H1 (cell line): ENCODE measurements around the gene NDUFS3. TPM values are rescaled to one million over a fixed set of nuclear protein-coding genes. Genes with fewer than 3 reads are reported as not detected.

Source experiments
- ASH2L ChIP-seq: fragments of 200-600, 300-600 bp; sonication (generic); IDR thresholded peaks from one replicate; pipeline ENCODE4 v1.7.1; 2017; ENCODE audit warnings: low read length
- CBX5 ChIP-seq: fragments of 300-800, 300-1000 bp; sonication (generic); IDR thresholded peaks from 2 replicates; pipeline ENCODE4 v1.7.1; 2016; ENCODE audit warnings: antibody characterized with exemption, low read length, low read depth
- CEBPB ChIP-seq: IDR thresholded peaks from 2 replicates; pipeline ENCODE4 v1.6.1; 2012; ENCODE audit warnings: low read depth, low read length
- CHD2 ChIP-seq: IDR thresholded peaks from 2 replicates; pipeline ENCODE4 v1.6.1; 2012; ENCODE audit warnings: low read length, improper control_type of control experiment
- EGR1 ChIP-seq: IDR thresholded peaks from 2 replicates; pipeline ENCODE4 v1.6.1; 2011; ENCODE audit warnings: low read depth, low read length, borderline replicate concordance
- GTF2F1 ChIP-seq: IDR thresholded peaks from 2 replicates; pipeline ENCODE4 v1.6.1; 2012; ENCODE audit warnings: low read depth, low read length, improper control_type of control experiment, borderline replicate concordance
- HDAC2 ChIP-seq, 2 experiments: fragments of 300-600 bp in 1 of 2; sonication (generic) in 1 of 2; IDR thresholded peaks; 2 replicates each; pipeline ENCODE4 v1.6.1; 2011 to 2012; ENCODE audit warnings: low read depth in 2 of 2, low read length in 2 of 2, mild to moderate bottlenecking in 2 of 2, moderate library complexity in 2 of 2, borderline replicate concordance in 1 of 2, inconsistent platforms in 1 of 2
- JUN ChIP-seq: IDR thresholded peaks from 2 replicates; pipeline ENCODE4 v1.6.1; 2011; ENCODE audit warnings: low read depth, mild to moderate bottlenecking, improper control_type of control experiment, low read length
- KDM1A ChIP-seq: fragments of 200-600, 300-600 bp; sonication (generic); IDR thresholded peaks from 2 replicates; pipeline ENCODE4 v1.7.1; 2016; ENCODE audit warnings: mild to moderate bottlenecking, low read length, borderline replicate concordance
- KDM4A ChIP-seq: IDR thresholded peaks from one replicate; pipeline ENCODE4 v1.7.1; 2012; ENCODE audit warnings: low read depth, mild to moderate bottlenecking, moderate library complexity, low read length, inconsistent platforms; ENCODE audit not compliant: severe bottlenecking
- NRF1 ChIP-seq: IDR thresholded peaks from 2 replicates; pipeline ENCODE4 v1.6.1; 2011; ENCODE audit warnings: mild to moderate bottlenecking, low read depth, low read length, improper control_type of control experiment
- PHF8 ChIP-seq: fragments of 200-600 bp; sonication (generic); conservative IDR thresholded peaks from 2 replicates; pipeline ENCODE4 v1.7.1; 2012; ENCODE audit warnings: low read depth, mild to moderate bottlenecking, inconsistent platforms, low read length, moderate library complexity
- POLR2A ChIP-seq, 2 experiments: IDR thresholded peaks; 1 replicate in 1 of 2; 2 replicates in 1 of 2; pipeline ENCODE4 v1.6.1; 2011; ENCODE audit warnings: low read depth in 2 of 2, low read length in 2 of 2, mild to moderate bottlenecking in 2 of 2; ENCODE audit errors: control extremely low read depth in 1 of 2
- POLR2AphosphoS5 ChIP-seq: IDR thresholded peaks from 2 replicates; pipeline ENCODE4 v1.6.1; 2011; ENCODE audit warnings: low read depth, low read length
- RAD21 ChIP-seq, 2 experiments: IDR thresholded peaks in 1 of 2; conservative IDR thresholded peaks in 1 of 2; 2 replicates each; pipeline ENCODE4 v1.6.1; 2011; ENCODE audit warnings: low read depth in 2 of 2, low read length in 2 of 2, improper control_type of control experiment in 1 of 2, inconsistent platforms in 1 of 2, mild to moderate bottlenecking in 1 of 2, moderate library complexity in 1 of 2
- SIX5 ChIP-seq: IDR thresholded peaks from 2 replicates; pipeline ENCODE4 v1.6.1; 2011; ENCODE audit warnings: mild to moderate bottlenecking, low read depth, low read length
- SUZ12 ChIP-seq: fragments of 200-600 bp; sonication (generic); IDR thresholded peaks from 2 replicates; pipeline ENCODE4 v1.6.1; 2012; ENCODE audit warnings: mild to moderate bottlenecking, inconsistent platforms, low read length, moderate library complexity, mixed read lengths
- TCF12 ChIP-seq: IDR thresholded peaks from 2 replicates; pipeline ENCODE4 v1.6.1; 2011; ENCODE audit warnings: low read depth, mild to moderate bottlenecking, low read length
- YY1 ChIP-seq: IDR thresholded peaks from 2 replicates; pipeline ENCODE4 v1.6.1; 2011; ENCODE audit warnings: low read depth, mild to moderate bottlenecking, low read length
- polyA plus RNA-seq, 7 experiments: library from polyadenylated mRNA; depleted of rRNA in 3 of 7; stranded (reverse) in 5 of 7; unstranded in 2 of 7; fragments of >200 nt in 5 of 7; fragments of 200-250 nt in 2 of 7; gene quantifications; 1 replicate in 5 of 7; 2 replicates in 1 of 7; 4 replicates in 1 of 7; pipeline versions ENCODE4 v1.2.1 to v1.2.3, GENCODE V29; 2011 to 2013; ENCODE audit warnings: missing spikeins in 2 of 7, mixed read lengths in 2 of 7
- total RNA-seq: library from RNA; stranded (reverse); fragmentation: NEBNext Ultra II Directional; extraction: Animal tissue kit (Norgen Biotek cat#: 25700); gene quantifications from 2 replicates; pipeline ENCODE4 v1.2.1, GENCODE V29; 2021
- TF ChIP-seq, protein P1 (sequence below): IDR thresholded peaks from 2 replicates; pipeline ENCODE4 v1.6.1; 2012; ENCODE audit warnings: low read length, inconsistent platforms
- TF ChIP-seq, protein P2 (sequence below): IDR thresholded peaks from 2 replicates; pipeline ENCODE4 v1.6.1; 2012; ENCODE audit warnings: inconsistent platforms

Gene NDUFS3
- total and polyA plus RNA-seq, 2 of the 8 experiments (the other 6 are each of a cell fraction or from before 2014, with no cell fraction given), result 135 to 241 TPM

DNA sequence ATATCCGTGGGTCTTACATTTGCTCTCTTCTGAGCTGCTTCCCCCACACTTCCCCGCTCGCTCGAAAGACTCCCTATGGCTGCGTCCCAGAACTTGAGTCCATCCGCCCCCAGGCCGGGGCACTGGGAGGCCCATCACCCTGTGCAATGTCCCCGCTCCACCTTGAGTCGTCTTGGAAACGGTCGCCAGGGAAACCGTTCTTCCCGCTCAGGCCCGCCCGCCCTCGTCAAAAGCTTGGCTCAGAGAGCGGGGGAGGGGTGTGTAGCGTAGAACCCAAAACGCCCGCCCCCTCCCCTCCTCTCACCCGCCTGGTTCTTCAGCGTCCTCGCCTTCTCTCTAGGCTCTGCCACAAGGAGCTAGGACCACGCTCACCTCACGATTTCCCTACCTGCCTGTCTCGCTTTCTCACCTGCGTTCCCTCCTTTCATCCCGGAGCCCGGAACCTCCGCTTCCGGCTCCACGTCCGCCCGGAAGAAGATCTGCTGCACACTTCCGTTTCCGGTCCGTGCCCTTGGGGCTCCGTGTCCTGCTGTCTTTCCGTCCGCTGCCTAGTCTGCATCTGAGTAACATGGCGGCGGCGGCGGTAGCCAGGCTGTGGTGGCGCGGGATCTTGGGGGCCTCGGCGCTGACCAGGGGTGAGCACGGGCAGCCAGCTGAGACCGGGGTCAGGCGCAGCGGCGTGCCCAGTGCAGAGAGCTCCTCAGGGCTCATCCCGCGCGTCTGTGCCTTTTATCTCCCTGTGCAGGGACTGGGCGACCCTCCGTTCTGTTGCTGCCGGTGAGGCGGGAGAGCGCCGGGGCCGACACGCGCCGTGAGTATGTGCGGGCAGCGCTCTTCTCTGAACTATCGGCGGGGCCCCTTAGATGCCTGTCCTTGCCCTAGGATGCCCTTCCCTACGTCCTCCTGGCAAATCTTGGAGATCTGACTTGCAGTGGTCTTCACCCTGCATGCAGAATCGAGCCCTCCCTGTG lies at the start of gene NDUFS3, which contains the start of gene KBTBD4 (continued):
- TF ChIP-seq, protein P1, sequence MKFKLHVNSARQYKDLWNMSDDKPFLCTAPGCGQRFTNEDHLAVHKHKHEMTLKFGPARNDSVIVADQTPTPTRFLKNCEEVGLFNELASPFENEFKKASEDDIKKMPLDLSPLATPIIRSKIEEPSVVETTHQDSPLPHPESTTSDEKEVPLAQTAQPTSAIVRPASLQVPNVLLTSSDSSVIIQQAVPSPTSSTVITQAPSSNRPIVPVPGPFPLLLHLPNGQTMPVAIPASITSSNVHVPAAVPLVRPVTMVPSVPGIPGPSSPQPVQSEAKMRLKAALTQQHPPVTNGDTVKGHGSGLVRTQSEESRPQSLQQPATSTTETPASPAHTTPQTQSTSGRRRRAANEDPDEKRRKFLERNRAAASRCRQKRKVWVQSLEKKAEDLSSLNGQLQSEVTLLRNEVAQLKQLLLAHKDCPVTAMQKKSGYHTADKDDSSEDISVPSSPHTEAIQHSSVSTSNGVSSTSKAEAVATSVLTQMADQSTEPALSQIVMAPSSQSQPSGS, result no peak
- TF ChIP-seq SIX5 (peak; percentile 62; the same call in 1 of the 2 replicates), TCF12 (peak; percentile 68; the same call in 1 of the 2 replicates), CHD2 (peak; percentile 60; the same call in 1 of the 2 replicates), GTF2F1 (peak; percentile 92), KDM4A (peak; percentile 67), POLR2A (IDR thresholded peaks at IDR 0.05; ENCODE audit: control extremely low read depth in 1 of 2, low read depth in 2 of 2, low read length in 2 of 2) (peak; percentile 38 to 91), POLR2AphosphoS5 (peak; percentile 93), KDM1A (peak; percentile 15; the same call in 1 of the 2 replicates), CEBPB (no peak), HDAC2 (IDR thresholded peaks at IDR 0.05; ENCODE audit: borderline replicate concordance in 1 of 2, low read depth in 2 of 2, low read length in 2 of 2) (peak in 1 of 2 experiments; percentile 94; a peak in 1 of 4 replicates), NRF1 (no peak), PHF8 (peak; percentile 88), EGR1 (peak; percentile 85), ASH2L (peak; percentile 100), RAD21 (IDR thresholded peaks at IDR 0.05 in 1 of 2, conservative IDR thresholded peaks at IDR 0.05 in 1 of 2; ENCODE audit: low read depth in 2 of 2, low read length in 2 of 2) (peak in 1 of 2 experiments; percentile 8; a peak in 1 of 4 replicates), CBX5 (no peak), SUZ12 (no peak), JUN (0 out of 2 replicates have a peak, but pooled peaks have one; percentile 29), YY1 (peak; percentile 97)
- TF ChIP-seq, protein P2, sequence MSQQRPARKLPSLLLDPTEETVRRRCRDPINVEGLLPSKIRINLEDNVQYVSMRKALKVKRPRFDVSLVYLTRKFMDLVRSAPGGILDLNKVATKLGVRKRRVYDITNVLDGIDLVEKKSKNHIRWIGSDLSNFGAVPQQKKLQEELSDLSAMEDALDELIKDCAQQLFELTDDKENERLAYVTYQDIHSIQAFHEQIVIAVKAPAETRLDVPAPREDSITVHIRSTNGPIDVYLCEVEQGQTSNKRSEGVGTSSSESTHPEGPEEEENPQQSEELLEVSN, result peak; percentile 52
